GM12892 (cell line): ENCODE results near the gene MFAP4.

Experiments
- POLR2A ChIP-seq: IDR thresholded peaks from 2 replicates; pipeline ENCODE4 v1.6.1; 2011; ENCODE audit warnings: low read depth, low read length, control low read depth
- POLR2AphosphoS5 ChIP-seq: IDR thresholded peaks from 2 replicates; pipeline ENCODE4 v1.6.1; 2011; ENCODE audit warnings: low read depth, low read length, control low read depth
- TAF1 ChIP-seq: IDR thresholded peaks from 2 replicates; pipeline ENCODE4 v1.6.1; 2011; ENCODE audit warnings: low read depth, mild to moderate bottlenecking, control low read depth, low read length, borderline replicate concordance

GRCh38 chr17:19409509-19409908, 22.5 kb upstream of the MFAP4 start:
- no peak for TF ChIP-seq TAF1
- TF ChIP-seq POLR2A, result no peak
- no peak for TF ChIP-seq POLR2AphosphoS5
